Colonic mucosa (tissue), 4 donors: Measurements from ENCODE around the gene VIPR2. TPM values are rescaled to one million over a fixed set of nuclear protein-coding genes. Genes with fewer than 3 reads are reported as not detected.
A peak's percentile ranks its signal among the peaks of the same experiment; 100 is the strongest.

Source experiments
- DNase-seq: peaks from one replicate; pipeline ENCODE4 v3.0.0-alpha.2; 2020
- H3K27ac ChIP-seq: fragments of 200-600 bp; one replicate; pipeline ENCODE4 v1.8.0; 2021
- H3K27me3 ChIP-seq: fragments of 200-600 bp; one replicate; pipeline ENCODE4 v1.8.0; 2021
- H3K36me3 ChIP-seq: fragments of 200-600 bp; one replicate; pipeline ENCODE4 v1.8.0; 2021
- H3K4me1 ChIP-seq: fragments of 200-600 bp; one replicate; pipeline ENCODE4 v1.8.0; 2021; ENCODE audit warnings: mild to moderate bottlenecking
- H3K4me3 ChIP-seq: fragments of 200-600 bp; one replicate; pipeline ENCODE4 v1.8.0; 2021
- H3K9ac ChIP-seq, 2 donors: one replicate each; pipeline ENCODE4 v1.7.0; 2013; ENCODE audit warnings: control low read depth in 2 of 2, low read depth in 2 of 2, low read length in 2 of 2
- H3K9me3 ChIP-seq: fragments of 200-600 bp; one replicate; pipeline ENCODE4 v1.8.0; 2021
- intact Hi-C: fragments of 100-400 bp; cut with DNase I; formaldehyde crosslinking; loops from one replicate; pipeline ENCODE4 v1.14.1; 2022
- total RNA-seq, 2 donors: library from RNA; stranded (reverse); fragmentation: NEBNext Ultra II Directional in 1 of 2; extraction: Animal tissue kit (Norgen Biotek cat#: 25700) in 1 of 2; gene quantifications; one replicate each; pipeline ENCODE4 v1.2.1, GENCODE V29; 2021
- TF ChIP-seq, protein P1 (sequence below): fragments of 200-600 bp; IDR thresholded peaks from one replicate; pipeline ENCODE4 v1.8.0; 2022; ENCODE audit warnings: antibody characterized with exemption, mild to moderate bottlenecking
- donor health status: healthy.
- donor health status: DM: no; HTN: no; CAD: no.
- donor health status: DM: no; HTN: no; CAD: no.

VIPR2 gene
- total RNA-seq, 2 donors from 2014 or later, result 0.37 to 1.3 TPM

- no peaks in the 10 kb centered on the region for H3K9me3 ChIP-seq
- H3K4me1 ChIP-seq, result peaks cover 5% of the 10 kb centered on the region
- intact Hi-C loops, result no loop called here
- no peak overlapping the region for H3K27ac ChIP-seq
- no peaks in the 10 kb centered on the region for H3K36me3 ChIP-seq
- DNase-seq, result peak; percentile 14
- TF ChIP-seq, protein P1, sequence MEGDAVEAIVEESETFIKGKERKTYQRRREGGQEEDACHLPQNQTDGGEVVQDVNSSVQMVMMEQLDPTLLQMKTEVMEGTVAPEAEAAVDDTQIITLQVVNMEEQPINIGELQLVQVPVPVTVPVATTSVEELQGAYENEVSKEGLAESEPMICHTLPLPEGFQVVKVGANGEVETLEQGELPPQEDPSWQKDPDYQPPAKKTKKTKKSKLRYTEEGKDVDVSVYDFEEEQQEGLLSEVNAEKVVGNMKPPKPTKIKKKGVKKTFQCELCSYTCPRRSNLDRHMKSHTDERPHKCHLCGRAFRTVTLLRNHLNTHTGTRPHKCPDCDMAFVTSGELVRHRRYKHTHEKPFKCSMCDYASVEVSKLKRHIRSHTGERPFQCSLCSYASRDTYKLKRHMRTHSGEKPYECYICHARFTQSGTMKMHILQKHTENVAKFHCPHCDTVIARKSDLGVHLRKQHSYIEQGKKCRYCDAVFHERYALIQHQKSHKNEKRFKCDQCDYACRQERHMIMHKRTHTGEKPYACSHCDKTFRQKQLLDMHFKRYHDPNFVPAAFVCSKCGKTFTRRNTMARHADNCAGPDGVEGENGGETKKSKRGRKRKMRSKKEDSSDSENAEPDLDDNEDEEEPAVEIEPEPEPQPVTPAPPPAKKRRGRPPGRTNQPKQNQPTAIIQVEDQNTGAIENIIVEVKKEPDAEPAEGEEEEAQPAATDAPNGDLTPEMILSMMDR, result no peak
- no peak overlapping the region for H3K9ac ChIP-seq
- no peaks in the 10 kb centered on the region for H3K27me3 ChIP-seq
- no peak overlapping the region for H3K4me3 ChIP-seq
These were observed 103.6 kb downstream of the VIPR2 start for GRCh38 chr7:159040912-159041711.

DNA sequence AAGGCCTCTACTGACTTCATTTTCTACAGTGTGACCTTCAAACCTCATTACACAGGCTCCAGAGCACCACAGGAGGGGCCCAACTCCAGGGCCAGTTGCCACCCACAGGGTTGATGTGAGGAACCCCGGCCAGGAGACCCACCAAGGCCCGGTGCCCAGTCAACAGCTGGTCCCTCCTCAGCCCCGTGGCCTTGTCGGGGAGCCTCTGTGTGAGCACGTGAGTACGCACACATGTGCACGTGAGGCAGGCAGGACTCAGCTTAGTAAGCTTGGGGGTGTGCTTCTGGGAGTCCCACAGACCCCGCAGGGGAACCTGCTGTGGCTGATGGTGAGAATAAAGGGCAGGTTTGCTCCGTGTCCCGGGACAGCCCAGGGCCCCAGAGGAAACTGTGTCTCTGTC, 104.5 kb downstream of the VIPR2 start:
- no peaks in the 10 kb centered on the region for H3K36me3 ChIP-seq
- no peak overlapping the region for H3K9ac ChIP-seq
- H3K27me3 ChIP-seq, result no peaks in the 10 kb centered on the region
- H3K27ac ChIP-seq, result no peak overlapping the region
- DNase-seq, result peak; percentile 10
- peaks cover 5% of the 10 kb centered on the region for H3K4me1 ChIP-seq
- H3K4me3 ChIP-seq, result no peak overlapping the region
- TF ChIP-seq, protein P1, result no peak
- intact Hi-C loops, result no loop called here
- H3K9me3 ChIP-seq, result no peaks in the 10 kb centered on the region

- Histone ChIP-seq H3K9ac (no peak overlapping the region), H3K9me3 (no peaks in the 10 kb centered on the region), H3K27me3 (no peaks in the 10 kb centered on the region), H3K4me3 (no peak overlapping the region), H3K36me3 (no peaks in the 10 kb centered on the region), H3K27ac (no peak overlapping the region), H3K4me1 (peaks cover 5% of the 10 kb centered on the region)
- TF ChIP-seq, protein P1, result no peak
- DNase-seq, result peak; percentile 14
- intact Hi-C loops, result no loop called here
These were observed 105.0 kb downstream of the VIPR2 start for GRCh38 chr7:159039716-159040115.

- DNase-seq, result no peak
- no peaks in the 10 kb centered on the region for H3K36me3 ChIP-seq
- no peaks in the 10 kb centered on the region for H3K9me3 ChIP-seq
- TF ChIP-seq, protein P1, result no peak
- no peak overlapping the region for H3K4me3 ChIP-seq
- no peak overlapping the region for H3K9ac ChIP-seq
- intact Hi-C loops, result no loop called here
- no peaks in the 10 kb centered on the region for H3K27me3 ChIP-seq
- H3K4me1 ChIP-seq, result peaks cover 5% of the 10 kb centered on the region
- H3K27ac ChIP-seq, result no peak overlapping the region
These were observed 106.6 kb downstream of the VIPR2 start for GRCh38 chr7:159038066-159038465.

- no peak for DNase-seq
- Histone ChIP-seq H3K36me3 (no peaks in the 10 kb centered on the region), H3K27ac (no peak overlapping the region), H3K4me1 (peaks cover 5% of the 10 kb centered on the region), H3K4me3 (no peak overlapping the region), H3K9ac (no peak overlapping the region), H3K27me3 (no peaks in the 10 kb centered on the region), H3K9me3 (no peaks in the 10 kb centered on the region)
- intact Hi-C loops, result no loop called here
- TF ChIP-seq, protein P1, result no peak
These were observed 107.6 kb downstream of the VIPR2 start for GRCh38 chr7:159036916-159037605.
